Measurements from ENCODE around the gene NEO1. TPM values are rescaled to one million over a fixed set of nuclear protein-coding genes. Genes with fewer than 3 reads are reported as not detected.

The NEO1 gene
- total RNA-seq, 8 experiments from 2014 or later = 21.5 to 98.0 (median 48.5) TPM

GRCh38 chr15:73246439-73246838 lies 194.2 kb downstream of the NEO1 start:
- peak in 2 of 8 experiments; percentile 48 to 75 for ATAC-seq (replicated peaks in 6 of 8)
- H3K4me3 ChIP-seq = no peak overlapping the region
- H3K27ac ChIP-seq = no peak overlapping the region
- no peaks in the 10 kb centered on the region for H3K4me1 ChIP-seq (replicated peaks in 1 of 2)
- in situ Hi-C loops (cut with MboI; ENCODE audit: low pct_unique_long_range_greater_than_20kb in 2 of 9, low sequenced_read_pairs in 9 of 9, unreplicated experiment in 9 of 9) = no loop called here

DNA sequence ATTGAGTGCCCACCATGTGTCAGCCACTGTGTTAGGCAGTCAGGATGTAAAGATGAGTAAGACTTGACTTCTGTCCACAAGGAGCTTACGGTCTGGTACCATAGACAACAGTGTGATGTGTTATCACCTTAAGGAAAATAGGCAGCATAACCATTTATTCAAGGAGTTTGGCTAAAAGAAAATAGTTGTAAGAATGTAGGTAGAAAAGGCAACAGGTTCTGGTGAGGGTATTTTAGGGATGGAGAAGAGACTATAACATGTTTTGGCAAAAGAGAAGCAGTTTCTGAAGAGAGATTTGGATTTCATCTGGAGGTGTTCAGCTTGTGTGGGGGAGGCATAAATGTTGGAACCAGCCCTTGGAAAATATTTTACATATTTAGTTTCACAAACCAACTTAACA lies 194.6 kb downstream of the NEO1 start:
- ATAC-seq (replicated peaks in 6 of 8) = peak in 2 of 8 experiments; percentile 31 to 70
- no peak overlapping the region for H3K27ac ChIP-seq
- H3K4me3 ChIP-seq = no peak overlapping the region
- in situ Hi-C loops (cut with MboI; ENCODE audit: low pct_unique_long_range_greater_than_20kb in 2 of 9, low sequenced_read_pairs in 9 of 9, unreplicated experiment in 9 of 9) = no loop called here
- H3K4me1 ChIP-seq (replicated peaks in 1 of 2) = no peaks in the 10 kb centered on the region
- 50 to 100% (median 90%) methylated on average over 1 of the region's 1 CpG; no CpG with 5 or more reads in 1 of the 10 experiments for WGBS, 10 experiments

GRCh38 chr15:73247331-73247730 lies 195.1 kb downstream of the NEO1 start:
- H3K4me1 ChIP-seq (replicated peaks in 1 of 2) = no peaks in the 10 kb centered on the region
- 0 to 100% (median 87%) methylated on average over 1 of the region's 1 CpG; no CpG with 5 or more reads in 2 of the 10 experiments for WGBS, 10 experiments
- H3K27ac ChIP-seq = no peak overlapping the region
- H3K4me3 ChIP-seq = no peak overlapping the region
- ATAC-seq (replicated peaks in 6 of 8) = peak in 1 of 8 experiments; percentile 71
- in situ Hi-C loops (cut with MboI; ENCODE audit: low pct_unique_long_range_greater_than_20kb in 2 of 9, low sequenced_read_pairs in 9 of 9, unreplicated experiment in 9 of 9) = no loop called here

- WGBS, 10 experiments = 78 to 100% (median 88%) methylated on average over 2 to 4 of the region's 4 CpGs; no CpG with 5 or more reads in 2 of the 10 experiments
- no peak for ATAC-seq (replicated peaks in 6 of 8)
- no peak overlapping the region for H3K27ac ChIP-seq
- no peak overlapping the region for H3K4me3 ChIP-seq
- no peaks in the 10 kb centered on the region for H3K4me1 ChIP-seq (replicated peaks in 1 of 2)
- in situ Hi-C loops (cut with MboI; ENCODE audit: low pct_unique_long_range_greater_than_20kb in 2 of 9, low sequenced_read_pairs in 9 of 9, unreplicated experiment in 9 of 9) = no loop called here
Observed at GRCh38 chr15:73249499-73249898, 197.2 kb downstream of the NEO1 start.

DNA sequence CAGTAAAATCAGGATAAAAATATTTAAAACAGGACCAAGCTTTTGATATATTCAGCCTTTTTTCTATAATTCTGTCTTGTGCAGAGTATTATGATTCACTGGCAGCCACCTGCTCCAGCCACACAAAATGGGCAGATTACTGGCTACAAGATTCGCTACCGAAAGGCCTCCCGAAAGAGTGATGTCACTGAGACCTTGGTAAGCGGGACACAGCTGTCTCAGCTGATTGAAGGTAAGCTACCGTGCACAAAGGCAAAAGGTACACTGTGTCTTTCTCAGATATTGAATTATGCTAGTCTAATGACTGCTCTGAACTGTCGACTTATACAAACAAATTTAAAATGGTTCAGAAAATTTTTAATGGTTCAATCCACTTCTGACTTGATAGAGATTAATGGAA lies 202.3 kb downstream of the NEO1 start:
- in situ Hi-C loops (cut with MboI; ENCODE audit: low pct_unique_long_range_greater_than_20kb in 2 of 9, low sequenced_read_pairs in 9 of 9, unreplicated experiment in 9 of 9) = loop anchor here in 4 of 9 experiments (25.0 kb wide), 1 partner anchor 467 kb away; the partner anchor contains the start of gene ADPGK (in 4 of the 4)
- Histone ChIP-seq H3K4me1 (replicated peaks in 1 of 2) (no peaks in the 10 kb centered on the region), H3K27ac (no peak overlapping the region), H3K4me3 (no peak overlapping the region)
- WGBS, 10 experiments = 50 to 100% (median 91%) methylated on average over 1 to 6 of the region's 6 CpGs; no CpG with 5 or more reads in 1 of the 10 experiments
- no peak for ATAC-seq (replicated peaks in 6 of 8)

DNA sequence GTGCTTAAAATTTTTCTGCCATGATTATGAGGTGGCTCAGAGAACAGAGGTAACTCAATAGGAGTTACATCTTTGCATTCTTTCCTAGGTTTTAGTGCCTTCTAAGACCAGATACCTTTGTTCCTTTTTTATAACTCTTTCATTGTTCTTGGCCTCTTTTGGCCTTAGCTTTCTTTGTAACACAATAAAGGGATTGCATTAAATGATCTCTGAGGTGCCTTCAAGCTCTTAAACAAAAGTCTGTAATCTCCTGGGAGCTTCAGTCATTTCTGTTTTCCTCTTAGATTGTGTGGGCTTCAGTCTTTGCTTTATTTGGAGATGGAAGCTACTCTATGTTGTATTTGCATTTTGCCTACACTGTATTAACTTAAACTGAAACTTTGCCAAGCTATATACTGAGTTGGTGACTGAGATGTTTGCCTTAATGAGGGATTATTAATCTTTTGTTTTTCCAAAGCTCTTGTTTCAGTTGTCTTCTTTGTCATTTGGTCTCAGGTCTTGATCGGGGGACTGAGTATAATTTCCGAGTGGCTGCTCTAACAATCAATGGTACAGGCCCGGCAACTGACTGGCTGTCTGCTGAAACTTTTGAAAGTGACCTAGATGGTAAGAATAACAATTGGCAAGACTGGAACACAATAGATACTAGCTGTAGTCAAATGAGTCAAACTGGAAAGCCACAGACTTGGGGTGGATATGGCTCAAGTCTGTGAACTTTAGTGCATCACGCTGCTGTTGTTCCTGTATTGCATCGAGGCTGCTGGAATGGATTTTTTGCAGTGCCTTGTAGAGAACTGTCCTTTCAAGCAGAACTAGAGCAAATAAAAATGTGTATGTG lies 206.2 kb downstream of the NEO1 start:
- Histone ChIP-seq H3K4me1 (replicated peaks in 1 of 2) (no peaks in the 10 kb centered on the region), H3K4me3 (no peak overlapping the region), H3K27ac (no peak overlapping the region)
- in situ Hi-C loops (cut with MboI; ENCODE audit: low pct_unique_long_range_greater_than_20kb in 2 of 9, low sequenced_read_pairs in 9 of 9, unreplicated experiment in 9 of 9) = loop anchor here in 4 of 9 experiments (25.0 kb wide), 1 partner anchor 471 kb away; the partner anchor contains the start of gene ADPGK (in 4 of the 4)
- 64 to 100% (median 93%) methylated on average over 1 to 5 of the region's 5 CpGs; no CpG with 5 or more reads in 2 of the 10 experiments for WGBS, 10 experiments
- ATAC-seq (replicated peaks in 6 of 8) = no peak

DNA sequence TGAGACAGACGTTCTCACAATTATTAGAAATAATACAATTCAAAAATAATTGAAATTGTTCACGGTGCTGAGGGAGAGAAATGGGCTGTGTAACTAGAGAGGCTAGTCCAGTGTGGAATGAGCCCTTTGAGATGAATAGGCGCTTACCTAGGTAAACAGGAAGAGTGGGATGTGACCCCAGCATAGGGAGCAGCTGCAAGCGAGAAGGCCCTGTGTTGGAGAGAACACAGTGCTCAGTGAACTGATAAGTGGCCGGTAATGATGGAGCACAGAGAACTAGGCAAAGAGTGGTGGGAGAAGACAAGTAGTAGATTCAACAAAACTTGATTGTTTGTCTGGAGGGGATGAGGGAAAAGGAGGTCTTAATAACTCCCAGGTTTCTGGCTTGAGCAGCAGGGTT lies 212.6 kb downstream of the NEO1 start:
- in situ Hi-C loops (cut with MboI; ENCODE audit: low pct_unique_long_range_greater_than_20kb in 2 of 9, low sequenced_read_pairs in 9 of 9, unreplicated experiment in 9 of 9) = loop anchor here in 4 of 9 experiments (25.0 kb wide), 1 partner anchor 478 kb away; the partner anchor contains the start of gene ADPGK (in 4 of the 4)
- ATAC-seq (replicated peaks in 6 of 8) = no peak
- no peak overlapping the region for H3K4me3 ChIP-seq
- no peak overlapping the region for H3K27ac ChIP-seq
- no peaks in the 10 kb centered on the region for H3K4me1 ChIP-seq (replicated peaks in 1 of 2)
- 50 to 100% (median 95%) methylated on average over 1 to 5 of the region's 5 CpGs; no CpG with 5 or more reads in 2 of the 10 experiments for WGBS, 10 experiments

DNA sequence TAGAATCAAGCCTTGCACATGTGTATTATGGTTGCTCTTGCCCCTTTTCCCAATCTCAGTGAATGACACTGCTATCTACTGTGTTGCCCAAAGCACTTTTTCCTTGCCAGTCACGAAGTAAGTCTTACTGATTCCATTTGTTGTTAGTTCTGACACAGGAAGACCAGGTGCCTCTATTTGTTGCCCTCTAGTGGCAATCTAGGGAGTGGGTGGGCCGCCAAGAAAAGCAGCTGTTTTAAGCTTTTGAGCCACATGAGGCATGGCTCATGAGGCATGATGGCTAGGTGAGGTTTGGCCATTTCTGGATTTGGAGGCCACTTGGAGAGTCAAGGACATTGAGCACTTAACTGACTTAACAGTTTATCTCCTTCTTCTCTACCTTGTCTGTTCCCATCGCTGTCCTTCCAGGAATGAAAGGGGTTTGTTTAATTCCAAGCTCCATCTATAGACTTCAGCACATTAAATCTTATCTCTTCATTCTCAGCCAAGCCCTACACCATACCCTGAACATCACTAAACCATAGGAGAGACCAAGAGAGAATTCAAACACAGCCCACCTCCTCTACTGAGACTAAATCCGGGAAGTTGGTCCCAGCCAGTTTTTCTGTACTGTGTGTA lies 213.4 kb downstream of the NEO1 start:
- no peak overlapping the region for H3K27ac ChIP-seq
- ATAC-seq (replicated peaks in 6 of 8) = peak in 5 of 8 experiments; percentile 32 to 70 (median 61)
- H3K4me1 ChIP-seq (replicated peaks in 1 of 2) = no peaks in the 10 kb centered on the region
- 64 to 88% (median 72%) methylated on average over 2 to 4 of the region's 4 CpGs; no CpG with 5 or more reads in 3 of the 10 experiments for WGBS, 10 experiments
- in situ Hi-C loops (cut with MboI; ENCODE audit: low pct_unique_long_range_greater_than_20kb in 2 of 9, low sequenced_read_pairs in 9 of 9, unreplicated experiment in 9 of 9) = loop anchor here in 4 of 9 experiments (25.0 kb wide), 1 partner anchor 478 kb away; the partner anchor contains the start of gene ADPGK (in 4 of the 4)
- H3K4me3 ChIP-seq = no peak overlapping the region

DNA sequence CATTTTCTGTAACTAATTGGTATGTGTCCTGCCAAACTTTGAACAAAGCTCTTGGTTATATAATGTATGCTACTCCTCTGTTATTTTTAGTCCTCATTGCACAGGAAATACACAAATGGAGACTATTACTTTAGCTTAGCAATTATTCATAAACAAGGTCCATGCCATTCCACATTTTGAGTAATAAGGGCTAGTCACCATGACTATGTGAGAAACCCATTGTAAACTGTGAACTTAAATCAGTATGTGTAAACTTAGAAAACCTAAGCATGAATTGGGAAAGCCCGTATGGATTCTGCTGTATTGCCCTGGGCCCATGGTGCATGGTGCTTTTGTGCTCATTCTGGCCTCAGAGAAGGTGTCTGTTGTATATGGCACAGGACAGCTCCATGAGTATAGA lies 216.2 kb downstream of the NEO1 start:
- in situ Hi-C loops (cut with MboI; ENCODE audit: low pct_unique_long_range_greater_than_20kb in 2 of 9, low sequenced_read_pairs in 9 of 9, unreplicated experiment in 9 of 9) = loop anchor here in 4 of 9 experiments (25.0 kb wide), 1 partner anchor 481 kb away; the partner anchor contains the start of gene ADPGK (in 4 of the 4)
- WGBS, 10 experiments = 100% methylated on average over 1 of the region's 1 CpG; no CpG with 5 or more reads in 5 of the 10 experiments
- ATAC-seq (replicated peaks in 6 of 8) = no peak

DNA sequence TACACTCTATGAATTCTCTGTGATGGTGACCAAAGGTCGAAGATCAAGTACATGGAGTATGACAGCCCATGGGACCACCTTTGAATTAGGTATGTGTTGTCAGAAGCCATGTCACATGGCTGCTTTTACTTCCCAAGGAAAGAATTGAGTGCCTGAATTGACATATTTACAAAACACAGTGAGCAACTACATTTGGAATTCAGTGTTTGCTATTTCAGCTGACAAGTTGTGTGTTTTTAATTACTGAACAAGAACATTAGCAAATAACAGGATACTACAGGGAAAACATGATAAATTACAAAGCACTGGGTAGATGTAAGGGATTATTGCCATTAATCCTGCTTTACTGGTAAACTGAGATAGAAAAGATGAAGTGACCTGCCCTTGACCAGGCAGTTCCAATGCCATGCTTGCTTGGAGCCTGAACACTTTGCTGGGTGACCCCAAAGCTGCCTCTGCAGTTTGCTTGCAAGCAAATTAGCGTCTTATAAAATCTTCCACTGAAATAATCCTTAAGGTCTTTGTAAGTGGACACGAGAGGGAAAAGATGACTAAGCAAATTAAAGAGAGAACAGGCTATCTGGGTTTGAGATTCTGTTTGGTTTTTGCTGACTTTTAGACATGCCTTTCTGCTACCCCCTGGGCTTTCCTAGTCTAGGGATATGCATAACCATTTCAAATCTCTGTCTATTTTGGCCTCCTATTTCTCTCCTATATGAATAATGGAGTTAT lies 218.3 kb downstream of the NEO1 start:
- in situ Hi-C loops (cut with MboI; ENCODE audit: low pct_unique_long_range_greater_than_20kb in 2 of 9, low sequenced_read_pairs in 9 of 9, unreplicated experiment in 9 of 9) = loop anchor here in 4 of 9 experiments (25.0 kb wide), 1 partner anchor 483 kb away; the partner anchor contains the start of gene ADPGK (in 4 of the 4)
- Histone ChIP-seq H3K4me1 (replicated peaks in 1 of 2) (no peaks in the 10 kb centered on the region), H3K27ac (no peak overlapping the region), H3K4me3 (no peak overlapping the region)
- WGBS, 10 experiments = 27 to 100% (median 86%) methylated on average over 1 to 3 of the region's 3 CpGs; no CpG with 5 or more reads in 1 of the 10 experiments
- ATAC-seq (replicated peaks in 6 of 8) = peak in 3 of 8 experiments; percentile 20 to 62 (median 44)

More for the DNA sequence above, 216.2 kb downstream of the NEO1 start:
- H3K27ac ChIP-seq = no peak overlapping the region
- no peaks in the 10 kb centered on the region for H3K4me1 ChIP-seq (replicated peaks in 1 of 2)
- H3K4me3 ChIP-seq = no peak overlapping the region

- ATAC-seq (replicated peaks in 6 of 8) = peak; percentile 93 to 99 (median 96)
- 30 to 56% (median 37%) methylated on average over 1 to 4 of the region's 5 CpGs; no CpG with 5 or more reads in 2 of the 10 experiments for WGBS, 10 experiments
- H3K27ac ChIP-seq = no peak overlapping the region
- H3K4me1 ChIP-seq (replicated peaks in 1 of 2) = no peaks in the 10 kb centered on the region
- in situ Hi-C loops (cut with MboI; ENCODE audit: low pct_unique_long_range_greater_than_20kb in 2 of 9, low sequenced_read_pairs in 9 of 9, unreplicated experiment in 9 of 9) = loop anchor here in 4 of 9 experiments (25.0 kb wide), 1 partner anchor 486 kb away; the partner anchor contains the start of gene ADPGK (in 4 of the 4)
- peak overlapping the region in 1 of 5 donors; percentile 12 for H3K4me3 ChIP-seq
Observed at GRCh38 chr15:73273181-73274002, 221.1 kb downstream of the NEO1 start.

DNA sequence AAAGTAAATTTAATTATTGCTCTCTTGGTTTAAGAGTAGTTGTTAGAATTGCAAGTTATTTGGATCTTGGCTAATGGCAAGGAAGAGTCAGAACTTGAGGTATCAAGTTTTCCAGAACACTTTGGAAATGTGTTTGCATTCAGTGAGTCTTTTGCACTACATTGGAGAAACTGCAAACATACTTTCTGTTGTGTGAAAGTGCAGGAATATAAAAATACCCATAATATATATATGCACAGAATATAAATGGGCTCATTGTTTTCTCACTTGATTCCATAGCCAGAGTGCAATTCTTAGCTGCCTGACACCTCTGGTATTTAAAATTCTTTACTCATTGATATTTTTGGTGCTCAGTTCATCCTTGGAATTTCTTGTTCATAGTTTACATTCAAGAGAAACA lies 223.6 kb downstream of the NEO1 start:
- Histone ChIP-seq H3K4me3 (no peak overlapping the region), H3K4me1 (replicated peaks in 1 of 2) (no peaks in the 10 kb centered on the region), H3K27ac (no peak overlapping the region)
- in situ Hi-C loops (cut with MboI; ENCODE audit: low pct_unique_long_range_greater_than_20kb in 2 of 9, low sequenced_read_pairs in 9 of 9, unreplicated experiment in 9 of 9) = loop anchor here in 1 of 9 experiments (25.0 kb wide), 1 partner anchor 411 kb away; the partner anchor contains the start of gene CD276
- ATAC-seq (replicated peaks in 6 of 8) = peak in 1 of 8 experiments; percentile 62
